ENCODE data around the gene SLC5A4.

The SLC5A4 gene

GRCh38 chr22:32232191-32232830, 22.8 kb downstream of the SLC5A4 start:
- no peak for DNase-seq

GRCh38 chr22:32226326-32227104, 28.6 kb downstream of the SLC5A4 start:
- no peak for DNase-seq

GRCh38 chr22:32222991-32223390, 32.2 kb downstream of the SLC5A4 start:
- DNase-seq: no peak

- no peak for DNase-seq
Observed at GRCh38 chr22:32219026-32219425, 36.1 kb downstream of the SLC5A4 start.

- no peak for DNase-seq
Observed at GRCh38 chr22:32218470-32218869, 36.7 kb downstream of the SLC5A4 start.

- DNase-seq: no peak
Observed at GRCh38 chr22:32217465-32217864, 37.7 kb downstream of the SLC5A4 start.

GRCh38 chr22:32216911-32217310, 38.2 kb downstream of the SLC5A4 start:
- no peak for DNase-seq

- no peak for DNase-seq
Observed at GRCh38 chr22:32211011-32211410, 44.1 kb downstream of the SLC5A4 start.

GRCh38 chr22:32208681-32209080, 46.5 kb downstream of the SLC5A4 start:
- DNase-seq: no peak

- DNase-seq: no peak
Observed at GRCh38 chr22:32207971-32208480, 47.1 kb downstream of the SLC5A4 start.

GRCh38 chr22:32206774-32207758, 48.1 kb downstream of the SLC5A4 start:
- no peak for DNase-seq

GRCh38 chr22:32205974-32206773, 49.0 kb downstream of the SLC5A4 start:
- no peak for DNase-seq

GRCh38 chr22:32204856-32205722, 50.1 kb downstream of the SLC5A4 start, which contains the start of gene RFPL2:
RFPL2 (minus strand) TSS chr22:32205073; CDS start chr22:32202451, 2,622 bp downstream.
- peak; percentile 16 for DNase-seq

GRCh38 chr22:32204040-32204855, 50.9 kb downstream of the SLC5A4 start:
- no peak for DNase-seq

- no peak for DNase-seq
Observed at GRCh38 chr22:32203181-32204039, 51.7 kb downstream of the SLC5A4 start.

- DNase-seq: no peak
Observed at GRCh38 chr22:32202539-32203180, 52.5 kb downstream of the SLC5A4 start.

GRCh38 chr22:32202161-32202538, 53.0 kb downstream of the SLC5A4 start:
- no peak for DNase-seq

GRCh38 chr22:32200752-32201151, 54.4 kb downstream of the SLC5A4 start:
- no peak for DNase-seq

- no peak for DNase-seq
Observed at GRCh38 chr22:32199961-32200360, 55.2 kb downstream of the SLC5A4 start.
